Transverse colon (tissue), 4 donors: Measurements from ENCODE around the gene CDKN2D. TPM values are rescaled to one million over a fixed set of nuclear protein-coding genes. Genes with fewer than 3 reads are reported as not detected.
"Not testable (repeated sequence)": the region's sequence is repeated elsewhere in the genome, so short reads cannot be mapped to it uniquely, and the experiment has no call there.

Experiments used
- DNase-seq: peaks from one replicate; pipeline ENCODE4 v3.0.0-alpha.2; 2019
- H3K27ac ChIP-seq, 4 donors: fragments of 200-600 bp; sonication (generic); 2 replicates each; pipeline ENCODE4 v1.5.1; 2016 to 2018; ENCODE audit warnings: inconsistent platforms in 4 of 4
- H3K27me3 ChIP-seq: fragments of 200-600 bp; sonication (generic); 2 replicates; pipeline ENCODE4 v1.5.1; 2017; ENCODE audit warnings: inconsistent platforms
- H3K36me3 ChIP-seq, 4 donors: fragments of 200-600 bp; sonication (generic); 2 replicates each; pipeline ENCODE4 v1.5.1; 2017 to 2019; ENCODE audit warnings: inconsistent platforms in 4 of 4
- H3K4me1 ChIP-seq, 4 donors: fragments of 200-600 bp; sonication (generic); 2 replicates each; pipeline ENCODE4 v1.5.1; 2017 to 2020; ENCODE audit warnings: inconsistent platforms in 4 of 4
- H3K4me3 ChIP-seq, 4 donors: fragments of 200-600 bp; sonication (generic); 1 replicate in 1 of 4; 2 replicates in 3 of 4; pipeline versions ENCODE4 v1.5.1 to v1.6.1; 2017 to 2019; ENCODE audit warnings: inconsistent platforms in 4 of 4
- H3K9me3 ChIP-seq, 2 donors: fragments of 200-600 bp; sonication (generic); 2 replicates each; pipeline ENCODE4 v1.5.1; 2017 to 2019; ENCODE audit warnings: inconsistent platforms in 2 of 2
- EP300 ChIP-seq: sonication (generic); formaldehyde crosslinking; IDR thresholded peaks from one replicate; pipeline ENCODE4 v1.6.1; 2017; ENCODE audit warnings: antibody characterized with exemption, low read depth
- POLR2A ChIP-seq: fragments of 450-650 bp; IDR thresholded peaks from one replicate; pipeline ENCODE4 v1.6.1; 2016; ENCODE audit warnings: antibody characterized with exemption, mild to moderate bottlenecking, moderate library complexity
- POLR2AphosphoS5 ChIP-seq, 3 donors: sonication (generic); formaldehyde crosslinking; IDR thresholded peaks; one replicate each; pipeline ENCODE4 v1.6.1; 2016; ENCODE audit warnings: antibody characterized with exemption in 3 of 3
- WGBS, 2 donors: methylation state at CpG; one replicate each; pipeline ENCODE4 v1.1.5; 2018; ENCODE audit warnings: low coverage in 1 of 2; 5-methylcytosine and 5-hydroxymethylcytosine counted together
- in situ Hi-C, 4 donors: fragments of 200-750 bp; cut with MboI; loops; one replicate each; pipeline versions ENCODE4 v1.15.0 to v1.15.1; 2017; ENCODE audit warnings: low sequenced_read_pairs in 3 of 4, low pct_ligation_motif_present in 1 of 4, low pct_unique_long_range_greater_than_20kb in 1 of 4
- intact Hi-C: fragments of 100-400 bp; cut with DNase I; formaldehyde crosslinking; loops from one replicate; pipeline ENCODE4 v1.15.1; 2023; ENCODE audit warnings: low total_unique reads
- total RNA-seq, 4 donors: library from RNA; depleted of rRNA; stranded (reverse); fragments of >200 nt; gene quantifications; one replicate each; pipeline ENCODE4 v1.1.0, GENCODE V29; 2016
- TF ChIP-seq, protein P1 (sequence below), 5 experiments: fragments of 200-600 bp in 3 of 5; fragments of 450-650 bp in 2 of 5; sonication (generic) in 3 of 5; IDR thresholded peaks; 1 replicate in 2 of 5; 2 replicates in 3 of 5; pipeline ENCODE4 v1.5.1; 2016 to 2017; ENCODE audit warnings: antibody characterized with exemption in 5 of 5, inconsistent platforms in 3 of 5, mild to moderate bottlenecking in 2 of 5, moderate library complexity in 1 of 5

Gene CDKN2D
- total RNA-seq, 4 donors from 2014 or later: 4.9 to 11.4 (median 7.1) TPM

- intact Hi-C loops: loop anchor here (5.0 kb wide), 1 partner anchor 895 kb away; no protein-coding TSS in a partner anchor
- Histone ChIP-seq H3K4me1 (no peaks in the 10 kb centered on the region), H3K9me3 (no peaks in the 10 kb centered on the region), H3K4me3 (no peak overlapping the region), H3K27ac (no peak overlapping the region), H3K36me3 (no peaks in the 10 kb centered on the region), H3K27me3 (peaks cover 2% of the 10 kb centered on the region)
- DNase-seq: no peak
- 75% methylated on average over 1 of the region's 1 CpG; no CpG with 5 or more reads in 1 of the 2 donors for WGBS, 2 donors
- in situ Hi-C loops: no loop called here
- TF ChIP-seq, protein P1, sequence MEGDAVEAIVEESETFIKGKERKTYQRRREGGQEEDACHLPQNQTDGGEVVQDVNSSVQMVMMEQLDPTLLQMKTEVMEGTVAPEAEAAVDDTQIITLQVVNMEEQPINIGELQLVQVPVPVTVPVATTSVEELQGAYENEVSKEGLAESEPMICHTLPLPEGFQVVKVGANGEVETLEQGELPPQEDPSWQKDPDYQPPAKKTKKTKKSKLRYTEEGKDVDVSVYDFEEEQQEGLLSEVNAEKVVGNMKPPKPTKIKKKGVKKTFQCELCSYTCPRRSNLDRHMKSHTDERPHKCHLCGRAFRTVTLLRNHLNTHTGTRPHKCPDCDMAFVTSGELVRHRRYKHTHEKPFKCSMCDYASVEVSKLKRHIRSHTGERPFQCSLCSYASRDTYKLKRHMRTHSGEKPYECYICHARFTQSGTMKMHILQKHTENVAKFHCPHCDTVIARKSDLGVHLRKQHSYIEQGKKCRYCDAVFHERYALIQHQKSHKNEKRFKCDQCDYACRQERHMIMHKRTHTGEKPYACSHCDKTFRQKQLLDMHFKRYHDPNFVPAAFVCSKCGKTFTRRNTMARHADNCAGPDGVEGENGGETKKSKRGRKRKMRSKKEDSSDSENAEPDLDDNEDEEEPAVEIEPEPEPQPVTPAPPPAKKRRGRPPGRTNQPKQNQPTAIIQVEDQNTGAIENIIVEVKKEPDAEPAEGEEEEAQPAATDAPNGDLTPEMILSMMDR (IDR thresholded peaks at IDR 0.05): no peak
- TF ChIP-seq POLR2AphosphoS5 (IDR thresholded peaks at IDR 0.05) (no peak), POLR2A (no peak), EP300 (no peak)
These were observed 36.3 kb downstream of the CDKN2D start for GRCh38 chr19:10532457-10532856.

GRCh38 chr19:10526887-10527286 is 41.9 kb downstream of the CDKN2D start:
- DNase-seq, H3K36me3 ChIP-seq, H3K4me3 ChIP-seq, H3K27ac ChIP-seq, intact Hi-C loops, in situ Hi-C loops, H3K9me3 ChIP-seq, H3K4me1 ChIP-seq: not testable (repeated sequence)
- peaks cover 11% of the 10 kb centered on the region for H3K27me3 ChIP-seq
- 91% methylated on average over 6 to 8 of the region's 8 CpGs for WGBS, 2 donors

DNA sequence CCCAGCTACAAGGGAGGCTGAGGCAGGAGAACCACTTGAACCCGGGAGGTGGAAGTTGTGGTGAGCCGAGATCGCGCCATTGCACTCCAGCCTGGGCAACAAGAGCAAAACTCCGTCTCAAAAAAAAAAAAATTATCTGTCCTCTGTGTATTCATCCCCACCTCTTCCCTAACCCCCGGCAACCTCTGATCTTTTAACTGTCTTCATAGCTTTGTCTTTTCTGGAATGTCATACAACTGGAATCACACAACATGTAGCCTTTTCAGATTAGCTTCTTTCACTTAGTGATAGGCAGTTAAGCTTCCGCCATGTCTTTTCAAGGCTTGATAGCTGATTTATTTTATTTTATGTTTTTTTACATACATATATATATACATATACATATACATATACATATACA is 43.1 kb downstream of the CDKN2D start:
- TF ChIP-seq POLR2A: no peak
- no peak for TF ChIP-seq POLR2AphosphoS5 (IDR thresholded peaks at IDR 0.05)
- TF ChIP-seq, protein P1 (IDR thresholded peaks at IDR 0.05): no peak
- no peak for TF ChIP-seq EP300
- 90 to 92% methylated on average over 7 of the region's 7 CpGs for WGBS, 2 donors
- H3K4me3 ChIP-seq: no peak overlapping the region
- intact Hi-C loops: no loop called here
- H3K9me3 ChIP-seq: no peaks in the 10 kb centered on the region
- in situ Hi-C loops: no loop called here
- no peaks in the 10 kb centered on the region for H3K4me1 ChIP-seq
- H3K27me3 ChIP-seq: peaks cover 15% of the 10 kb centered on the region
- no peak overlapping the region for H3K27ac ChIP-seq
- no peaks in the 10 kb centered on the region for H3K36me3 ChIP-seq
- DNase-seq: no peak

GRCh38 chr19:10523135-10523636 is 45.6 kb downstream of the CDKN2D start:
- no peak for TF ChIP-seq POLR2A
- TF ChIP-seq, protein P1 (IDR thresholded peaks at IDR 0.05): no peak
- TF ChIP-seq EP300: no peak
- 62 to 63% methylated on average over 2 to 3 of the region's 3 CpGs for WGBS, 2 donors
- peaks cover 40% of the 10 kb centered on the region for H3K27me3 ChIP-seq
- H3K4me3 ChIP-seq: no peak overlapping the region
- no peak overlapping the region for H3K27ac ChIP-seq
- H3K36me3 ChIP-seq: no peaks in the 10 kb centered on the region
- intact Hi-C loops: no loop called here
- H3K9me3 ChIP-seq: no peaks in the 10 kb centered on the region
- in situ Hi-C loops: no loop called here
- H3K4me1 ChIP-seq: peaks cover 0 to 9% (median 7%) of the 10 kb centered on the region in 4 donors
- no peak for DNase-seq
